ENCODE data around the gene ERI3.
"Not testable (repeated sequence)": the region's sequence is repeated elsewhere in the genome, so short reads cannot be mapped to it uniquely, and the experiment has no call there.

The ERI3 gene

GRCh38 chr1:44208226-44208625 lies 146.8 kb downstream of the ERI3 start:
- no peak for DNase-seq (ENCODE audit: low spot score)

GRCh38 chr1:44206545-44206944 lies 148.5 kb downstream of the ERI3 start:
- not testable (repeated sequence) for DNase-seq (ENCODE audit: low spot score)

GRCh38 chr1:44200336-44200735 lies 154.7 kb downstream of the ERI3 start:
- no peak for DNase-seq (ENCODE audit: low spot score)

DNA sequence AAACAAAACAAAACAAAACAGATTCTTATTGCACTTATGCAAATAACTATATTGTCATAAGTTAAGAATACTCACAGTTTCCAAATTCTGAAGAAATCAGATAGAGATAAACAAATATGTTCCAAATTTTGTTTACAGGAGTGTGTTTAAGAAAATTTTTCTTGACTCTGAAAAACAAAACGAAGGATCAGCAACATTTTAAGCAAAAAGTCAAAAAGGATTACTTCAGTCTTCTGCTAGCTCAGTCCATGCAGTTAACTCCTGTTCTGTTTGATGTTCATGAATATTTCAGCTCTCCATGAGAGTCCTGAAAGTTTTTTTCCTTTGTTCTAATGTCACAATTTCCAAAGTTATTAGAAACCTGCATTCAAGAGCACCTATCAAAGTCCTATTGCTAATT lies 180.4 kb downstream of the ERI3 start:
- DNase-seq (ENCODE audit: low spot score) = no peak

All from Ammon's horn (tissue), 1 donor.